Measurements from ENCODE around the gene TMOD1. TPM values are rescaled to one million over a fixed set of nuclear protein-coding genes. Genes with fewer than 3 reads are reported as not detected.

Gene TMOD1
- total and polyA plus RNA-seq, 9 of the 15 experiments (the other 6 are each of a cell fraction or from before 2014, with no cell fraction given) = 7.1 to 41.2 (median 14.2) TPM

DNA sequence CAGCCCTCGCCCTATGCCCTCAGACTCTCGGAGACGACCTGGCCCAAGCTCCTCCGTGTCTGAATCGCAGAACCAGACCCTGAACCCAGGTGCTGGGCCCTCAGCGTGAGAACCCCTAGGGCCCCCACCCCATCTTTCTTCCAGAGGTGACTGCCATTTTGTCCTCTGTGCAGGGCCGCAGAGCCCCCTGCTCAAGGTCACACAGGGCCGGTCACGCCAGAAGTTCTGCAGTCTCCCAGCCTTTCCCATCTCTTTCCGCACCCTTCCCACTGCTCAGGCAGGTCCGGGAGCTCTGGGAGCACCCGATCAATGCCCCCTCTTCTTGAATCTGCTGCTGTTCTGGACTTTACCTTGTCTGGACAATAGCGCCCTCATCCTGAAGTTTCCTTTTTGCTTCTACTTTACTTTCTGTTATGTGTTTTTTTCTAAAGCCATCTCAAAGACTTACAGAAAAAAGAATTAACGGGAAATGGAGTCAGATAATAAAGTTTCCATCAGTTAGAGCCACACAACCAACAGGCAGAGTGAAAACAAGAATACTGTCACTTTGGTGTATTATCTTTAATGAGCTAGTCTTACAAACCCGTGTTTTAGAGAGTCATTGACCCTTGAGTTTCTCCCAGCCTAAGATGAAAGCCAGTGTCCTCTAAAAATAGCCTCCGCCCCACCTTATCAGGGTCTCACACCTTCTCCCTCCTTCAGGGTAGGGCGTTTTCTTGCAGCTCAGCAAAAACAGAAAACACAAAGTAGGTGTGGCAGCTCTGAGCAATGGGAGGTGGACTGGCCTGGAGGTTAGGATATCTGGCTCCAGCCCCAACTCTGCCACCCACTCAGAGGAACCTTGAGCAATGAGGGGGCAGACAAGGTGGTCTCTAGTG is 1.8 kb downstream of the TMOD1 start (continued):
- TF ChIP-seq ZBTB40 (IDR thresholded peaks at IDR 0.05) (no peak), ZBTB40 (CRISPR knock-in tag; IDR thresholded peaks at IDR 0.05) (no peak), GATAD2A (IDR thresholded peaks at IDR 0.05) (peak; percentile 35; the same call in 1 of the 2 replicates), NCOR1 (IDR thresholded peaks at IDR 0.05) (peak; percentile 98), MCM3 (IDR thresholded peaks at IDR 0.05) (no peak), HMBOX1 (IDR thresholded peaks at IDR 0.05) (peak; percentile 72; the same call in 1 of the 2 replicates), SAP30 (IDR thresholded peaks at IDR 0.05; ENCODE audit: borderline replicate concordance, insufficient read depth, low read depth, low read length, poor library complexity, severe bottlenecking) (no peak), ZNF551 (CRISPR knock-in tag; IDR thresholded peaks at IDR 0.05) (no peak), MAFG (tag; conservative IDR thresholded peaks at IDR 0.05) (peak; percentile 96), PHB2 (IDR thresholded peaks at IDR 0.05; ENCODE audit: low read depth) (no peak; the same call in 1 of the 2 replicates), HMGN3 (IDR thresholded peaks at IDR 0.05; ENCODE audit: borderline replicate concordance, extremely low read depth, insufficient read length, low read depth, low read length) (peak; percentile 67), ELF2 (CRISPR knock-in tag; IDR thresholded peaks at IDR 0.05) (no peak), ZFP1 (CRISPR knock-in tag; IDR thresholded peaks at IDR 0.05) (no peak), SIN3A (IDR thresholded peaks at IDR 0.05; ENCODE audit: borderline replicate concordance in 2 of 2, control insufficient read depth in 1 of 2, low read depth in 2 of 2, low read length in 2 of 2) (no peak; a peak in 2 of 4 replicates), ZNF239 (CRISPR knock-in tag; IDR thresholded peaks at IDR 0.05) (no peak)
- TF ChIP-seq, protein P1, sequence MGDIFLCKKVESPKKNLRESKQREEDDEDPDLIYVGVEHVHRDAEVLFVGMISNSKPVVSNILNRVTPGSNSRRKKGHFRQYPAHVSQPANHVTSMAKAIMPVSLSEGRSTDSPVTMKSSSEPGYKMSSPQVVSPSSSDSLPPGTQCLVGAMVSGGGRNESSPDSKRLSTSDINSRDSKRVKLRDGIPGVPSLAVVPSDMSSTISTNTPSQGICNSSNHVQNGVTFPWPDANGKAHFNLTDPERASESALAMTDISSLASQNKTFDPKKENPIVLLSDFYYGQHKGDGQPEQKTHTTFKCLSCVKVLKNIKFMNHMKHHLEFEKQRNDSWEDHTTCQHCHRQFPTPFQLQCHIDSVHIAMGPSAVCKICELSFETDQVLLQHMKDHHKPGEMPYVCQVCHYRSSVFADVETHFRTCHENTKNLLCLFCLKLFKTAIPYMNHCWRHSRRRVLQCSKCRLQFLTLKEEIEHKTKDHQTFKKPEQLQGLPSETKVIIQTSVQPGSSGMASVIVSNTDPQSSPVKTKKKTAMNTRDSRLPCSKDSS (IDR thresholded peaks at IDR 0.05; ENCODE audit: low read depth, partially characterized antibody) = no peak

Data from K562 (cell line).